ENCODE measurements around the gene MARK2.

- TF ChIP-seq, protein P1, sequence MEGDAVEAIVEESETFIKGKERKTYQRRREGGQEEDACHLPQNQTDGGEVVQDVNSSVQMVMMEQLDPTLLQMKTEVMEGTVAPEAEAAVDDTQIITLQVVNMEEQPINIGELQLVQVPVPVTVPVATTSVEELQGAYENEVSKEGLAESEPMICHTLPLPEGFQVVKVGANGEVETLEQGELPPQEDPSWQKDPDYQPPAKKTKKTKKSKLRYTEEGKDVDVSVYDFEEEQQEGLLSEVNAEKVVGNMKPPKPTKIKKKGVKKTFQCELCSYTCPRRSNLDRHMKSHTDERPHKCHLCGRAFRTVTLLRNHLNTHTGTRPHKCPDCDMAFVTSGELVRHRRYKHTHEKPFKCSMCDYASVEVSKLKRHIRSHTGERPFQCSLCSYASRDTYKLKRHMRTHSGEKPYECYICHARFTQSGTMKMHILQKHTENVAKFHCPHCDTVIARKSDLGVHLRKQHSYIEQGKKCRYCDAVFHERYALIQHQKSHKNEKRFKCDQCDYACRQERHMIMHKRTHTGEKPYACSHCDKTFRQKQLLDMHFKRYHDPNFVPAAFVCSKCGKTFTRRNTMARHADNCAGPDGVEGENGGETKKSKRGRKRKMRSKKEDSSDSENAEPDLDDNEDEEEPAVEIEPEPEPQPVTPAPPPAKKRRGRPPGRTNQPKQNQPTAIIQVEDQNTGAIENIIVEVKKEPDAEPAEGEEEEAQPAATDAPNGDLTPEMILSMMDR (IDR thresholded peaks at IDR 0.05) = no peak
- TF ChIP-seq POLR2A (IDR thresholded peaks at IDR 0.05) = no peak
Observed at GRCh38 chr11:63831326-63831725, 7.6 kb upstream of the MARK2 start.

All from body of pancreas (tissue), 4 donors.